Measurements from ENCODE around the gene CLSTN3.

DNA sequence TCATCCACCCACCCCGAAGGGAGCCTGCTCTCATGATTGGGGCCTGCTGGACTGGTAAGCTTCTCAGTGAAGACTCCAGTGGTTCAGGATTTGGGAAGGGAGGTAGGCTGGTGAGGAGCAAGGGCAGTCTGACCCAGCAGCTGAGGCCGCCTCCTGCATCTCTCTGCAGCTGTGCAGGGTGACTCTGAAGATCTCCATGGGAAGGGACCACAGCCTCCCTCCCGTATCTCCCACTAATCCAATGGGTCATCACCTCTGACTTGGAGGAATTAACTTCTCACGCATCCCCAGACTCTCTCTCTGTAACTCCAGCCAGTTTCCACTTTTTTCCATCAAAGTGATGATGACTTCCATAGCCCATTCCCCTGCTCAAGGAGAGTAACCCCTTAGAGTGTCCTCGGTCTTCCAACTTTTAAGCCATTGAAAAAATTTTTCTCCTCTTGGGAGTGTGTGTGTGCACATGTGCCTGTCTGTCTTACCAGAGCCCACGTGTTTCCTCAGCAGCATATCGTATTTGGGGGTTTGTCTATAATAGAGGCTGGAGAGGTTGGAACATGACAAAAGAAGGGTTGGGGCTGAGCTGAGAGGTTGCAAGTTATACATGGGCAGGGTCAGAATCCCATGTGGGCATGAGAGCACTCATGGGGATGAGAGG, 11.3 kb downstream of the CLSTN3 start:
- TF ChIP-seq POLR2A (IDR thresholded peaks at IDR 0.05) (no peak), POLR2AphosphoS5 (IDR thresholded peaks at IDR 0.05) (no peak)
